CD4-positive, alpha-beta T cell treated with Interleukin-4 for 1 hour (primary cell): ENCODE results near the gene HOOK1.
A peak's percentile ranks its signal among the peaks of the same experiment; 100 is the strongest.
"Not testable (repeated sequence)": the region's sequence is repeated elsewhere in the genome, so short reads cannot be mapped to it uniquely, and the experiment has no call there.

Experiments used
- DNase-seq, 2 donors: peaks; one replicate each; pipeline ENCODE4 v3.0.0-alpha.2; 2020 to 2022

The HOOK1 gene

GRCh38 chr1:59897165-59897564 lies 82.4 kb downstream of the HOOK1 start:
- DNase-seq, result no peak

- DNase-seq, result no peak
These were observed 84.2 kb downstream of the HOOK1 start for GRCh38 chr1:59898927-59899326.

GRCh38 chr1:59900640-59901039 lies 85.9 kb downstream of the HOOK1 start:
- DNase-seq, result no peak

GRCh38 chr1:59901770-59902388 lies 87.1 kb downstream of the HOOK1 start:
- no peak for DNase-seq

GRCh38 chr1:59903141-59903754 lies 88.5 kb downstream of the HOOK1 start:
- DNase-seq, result peak in 1 of 2 donors; percentile 7

- no peak for DNase-seq
These were observed 92.2 kb downstream of the HOOK1 start for GRCh38 chr1:59906931-59907330.

- no peak for DNase-seq
These were observed 93.3 kb downstream of the HOOK1 start for GRCh38 chr1:59908084-59908483.

- DNase-seq, result no peak
These were observed 93.9 kb downstream of the HOOK1 start for GRCh38 chr1:59908682-59909081.

- not testable (repeated sequence) for DNase-seq
These were observed 100.1 kb downstream of the HOOK1 start for GRCh38 chr1:59914791-59915286.

GRCh38 chr1:59915516-59915915 lies 100.8 kb downstream of the HOOK1 start:
- no peak for DNase-seq

- no peak for DNase-seq
These were observed 102.5 kb downstream of the HOOK1 start for GRCh38 chr1:59917026-59917784.

- DNase-seq, result no peak
These were observed 103.0 kb downstream of the HOOK1 start for GRCh38 chr1:59917785-59918180.

- no peak for DNase-seq
These were observed 105.0 kb downstream of the HOOK1 start for GRCh38 chr1:59919746-59920145.

GRCh38 chr1:59921258-59921899 lies 106.6 kb downstream of the HOOK1 start:
- DNase-seq, result not testable (repeated sequence)

- DNase-seq, result no peak
These were observed 109.9 kb downstream of the HOOK1 start for GRCh38 chr1:59924653-59925052.
